Measurements from ENCODE around the gene AP2A1.

AP2A1 gene

DNA sequence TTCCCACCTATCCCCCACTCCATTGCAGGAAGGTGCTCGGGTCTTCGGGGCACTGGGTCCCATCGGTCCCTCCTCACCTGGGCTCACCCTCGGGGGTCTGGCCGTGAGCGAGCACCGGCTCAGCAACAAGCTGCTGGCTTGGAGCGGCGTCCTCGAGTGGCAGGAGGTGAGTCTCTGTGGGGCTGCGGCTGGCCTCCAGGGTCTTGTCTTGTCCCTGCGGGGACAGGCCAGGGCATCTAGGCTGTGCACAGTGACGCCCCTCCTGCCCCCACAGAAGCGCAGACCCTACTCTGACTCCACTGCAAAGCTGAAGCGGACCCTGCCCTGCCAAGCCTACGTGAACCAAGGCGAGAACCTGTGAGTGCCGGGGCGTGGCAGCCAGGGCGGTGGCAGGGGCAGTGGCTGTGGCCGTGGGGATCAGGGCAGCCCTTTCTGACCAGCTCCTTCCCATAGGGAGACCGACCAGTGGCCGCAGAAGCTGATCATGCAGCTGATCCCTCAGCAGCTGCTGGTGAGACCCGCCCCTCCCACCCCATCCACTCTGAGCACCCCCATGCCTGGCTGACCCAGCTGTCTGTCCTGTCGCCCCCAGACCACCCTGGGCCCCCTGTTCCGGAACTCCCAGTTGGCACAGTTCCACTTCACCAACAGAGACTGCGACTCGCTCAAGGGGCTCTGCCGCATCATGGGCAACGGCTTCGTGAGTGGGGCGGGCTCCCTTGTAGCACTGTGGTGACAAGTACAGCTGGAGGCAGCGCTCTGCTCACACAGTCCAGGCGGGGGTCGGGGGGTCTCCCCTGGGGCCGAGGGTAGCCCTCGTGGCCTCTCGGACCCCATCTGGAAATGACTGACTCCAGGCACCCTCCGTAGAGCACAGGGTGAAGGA lies 87.8 kb downstream of the AP2A1 start:
- in situ Hi-C loops (cut with HindIII; ENCODE audit: low sequenced_read_pairs): no loop called here

DNA sequence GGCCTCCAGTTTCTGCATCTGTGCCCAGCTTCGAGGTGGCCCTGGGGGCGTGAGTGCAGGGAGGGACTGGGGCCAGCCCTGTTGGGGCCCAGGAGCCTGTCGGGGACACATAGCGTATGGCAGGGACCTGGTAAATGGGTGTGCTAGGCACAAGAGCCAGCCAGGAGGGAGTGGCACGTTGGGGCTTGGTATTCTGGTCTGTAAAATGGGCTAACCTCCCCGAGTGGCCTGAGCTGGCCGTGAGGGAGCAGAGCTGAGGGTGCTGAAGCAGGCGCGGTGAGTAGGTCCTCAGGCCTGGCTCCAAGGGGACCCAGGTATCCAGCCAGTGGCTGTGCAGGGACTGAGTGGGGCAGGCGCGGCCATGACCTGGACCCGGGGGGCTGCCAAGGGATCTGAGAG lies 88.5 kb downstream of the AP2A1 start:
- in situ Hi-C loops (cut with HindIII; ENCODE audit: low sequenced_read_pairs): no loop called here

DNA sequence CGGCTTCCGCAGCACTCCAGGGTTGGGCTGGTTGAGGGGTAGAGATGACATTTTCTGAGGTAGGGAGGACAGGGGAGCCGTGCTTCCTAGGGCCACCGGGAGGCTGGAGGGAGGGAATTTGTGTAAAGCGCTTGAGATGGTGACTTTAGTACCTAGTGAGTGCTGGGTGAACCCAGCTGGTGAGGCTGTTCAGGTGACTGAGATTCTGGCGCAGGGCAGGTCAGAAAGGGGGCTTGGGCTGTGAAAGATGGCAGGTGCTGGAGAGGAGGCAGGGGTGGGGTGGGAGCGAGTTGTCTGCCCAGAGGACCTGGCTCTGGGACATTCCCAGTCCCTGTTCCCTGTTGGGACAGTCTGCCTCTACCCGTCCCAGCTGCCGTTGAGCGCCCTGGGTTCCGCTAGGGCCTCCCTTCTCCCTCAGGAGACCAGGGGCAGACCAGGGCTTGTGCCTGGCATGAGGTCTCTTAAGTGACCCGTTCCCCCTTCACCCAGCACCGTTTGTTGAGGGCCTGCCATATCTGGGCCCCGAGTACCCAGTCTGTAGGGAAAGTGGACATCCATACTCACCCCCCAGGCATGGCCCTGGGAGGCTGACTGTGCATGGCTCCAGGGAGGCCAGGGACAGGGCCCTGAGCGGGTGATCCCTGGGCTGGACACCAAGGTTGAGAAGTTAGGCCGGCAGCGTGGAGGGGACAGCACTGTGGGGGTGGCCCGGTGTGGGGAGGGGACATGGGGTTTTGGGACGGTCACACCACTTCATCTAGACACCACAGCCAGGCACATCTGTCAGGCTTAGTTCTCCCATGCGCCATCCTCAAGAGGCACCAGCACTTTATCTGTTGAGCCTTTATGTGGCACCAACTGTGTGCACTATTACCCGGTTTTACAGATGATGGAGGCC lies 89.1 kb downstream of the AP2A1 start:
- in situ Hi-C loops (cut with HindIII; ENCODE audit: low sequenced_read_pairs): no loop called here

DNA sequence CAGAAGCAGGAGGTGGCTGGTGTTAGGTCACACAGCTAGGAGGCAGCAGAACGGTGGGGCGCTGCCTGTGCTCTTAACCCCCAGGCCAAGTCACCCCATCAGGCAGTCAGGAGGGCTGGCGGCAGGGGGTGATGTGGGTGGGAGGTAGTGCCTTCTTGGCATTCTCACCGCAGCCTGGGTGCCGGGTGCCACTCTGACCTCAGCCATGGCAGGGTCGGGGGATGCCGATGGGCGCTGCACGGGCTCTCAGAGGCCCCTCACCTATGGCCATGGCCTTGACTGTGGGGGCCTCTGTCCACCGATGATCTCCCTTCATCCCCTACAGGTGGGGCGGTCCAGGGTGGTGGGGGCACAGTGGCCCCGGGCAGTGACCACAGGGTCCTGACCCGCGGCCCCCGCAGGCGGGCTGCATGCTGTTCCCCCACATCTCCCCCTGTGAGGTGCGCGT lies 89.8 kb downstream of the AP2A1 start:
- in situ Hi-C loops (cut with HindIII; ENCODE audit: low sequenced_read_pairs): no loop called here
